CD14-positive monocyte (primary cell): Measurements from ENCODE around the gene TLCD1. TPM values are rescaled to one million over a fixed set of nuclear protein-coding genes. Genes with fewer than 3 reads are reported as not detected.

Experiments used
- DNase-seq, 3 donors: peaks; one replicate each; pipeline ENCODE4 v3.0.0-alpha.2; 2011 to 2022
- H2AFZ ChIP-seq: 2 replicates; pipeline ENCODE4 v1.6.0; 2012; ENCODE audit warnings: mild to moderate bottlenecking, low read depth, low read length, inconsistent platforms; ENCODE audit not compliant: insufficient read depth, poor library complexity, severe bottlenecking
- H3K27ac ChIP-seq, 2 donors: 1 replicate in 1 of 2; 2 replicates in 1 of 2; pipeline ENCODE4 v1.5.1; 2012 to 2013; ENCODE audit warnings: low read length in 2 of 2, control low read depth in 1 of 2, inconsistent platforms in 1 of 2, low read depth in 1 of 2, mild to moderate bottlenecking in 1 of 2
- H3K27me3 ChIP-seq, 2 donors: one replicate each; pipeline versions ENCODE4 v1.6.0 to v1.6.1; 2011 to 2013; ENCODE audit warnings: low read length in 2 of 2; ENCODE audit not compliant: control insufficient read depth in 2 of 2, insufficient read depth in 2 of 2
- H3K36me3 ChIP-seq, 2 donors: replicated peaks in 1 of 2; 1 replicate in 1 of 2; 2 replicates in 1 of 2; pipeline versions ENCODE4 v1.5.1 to v1.6.1; 2012 to 2013; ENCODE audit warnings: low read length in 2 of 2, control low read depth in 1 of 2, inconsistent platforms in 1 of 2, mild to moderate bottlenecking in 1 of 2; ENCODE audit not compliant: insufficient read depth in 2 of 2, control insufficient read depth in 1 of 2
- H3K4me1 ChIP-seq, 2 donors: 1 replicate in 1 of 2; 2 replicates in 1 of 2; pipeline versions ENCODE4 v1.5.1 to v1.6.1; 2012 to 2013; ENCODE audit warnings: low read length in 2 of 2, control low read depth in 1 of 2, inconsistent platforms in 1 of 2, mild to moderate bottlenecking in 1 of 2, moderate library complexity in 1 of 2; ENCODE audit not compliant: insufficient read depth in 2 of 2, control insufficient read depth in 1 of 2
- H3K4me2 ChIP-seq: replicated peaks from 2 replicates; pipeline ENCODE3; 2012; ENCODE audit warnings: low read length, moderate library complexity, mild to moderate bottlenecking; ENCODE audit not compliant: poor library complexity, severe bottlenecking; ENCODE audit errors: extremely low read depth
- H3K4me3 ChIP-seq, 3 experiments: fragments of 200-600 bp in 1 of 3; sonication (generic) in 1 of 3; replicated peaks in 1 of 3; 1 replicate in 2 of 3; 2 replicates in 1 of 3; pipeline ENCODE4 v1.5.1; 2011 to 2013; ENCODE audit warnings: low read length in 3 of 3, mild to moderate bottlenecking in 3 of 3, control low read depth in 2 of 3, low read depth in 2 of 3, inconsistent platforms in 1 of 3, moderate library complexity in 1 of 3
- H3K79me2 ChIP-seq: 2 replicates; pipeline ENCODE4 v1.6.0; 2012; ENCODE audit warnings: mild to moderate bottlenecking, control low read depth, inconsistent platforms, low read length, moderate library complexity; ENCODE audit not compliant: insufficient read depth
- H3K9ac ChIP-seq: 2 replicates; pipeline ENCODE4 v1.6.0; 2017; ENCODE audit warnings: low read length, mild to moderate bottlenecking; ENCODE audit not compliant: insufficient read depth, poor library complexity, severe bottlenecking
- H3K9me3 ChIP-seq, 2 donors: replicated peaks in 1 of 2; 1 replicate in 1 of 2; 2 replicates in 1 of 2; pipeline versions ENCODE4 v1.5.1 to v1.6.1; 2012 to 2013; ENCODE audit warnings: low read length in 2 of 2, control low read depth in 1 of 2; ENCODE audit not compliant: control insufficient read depth in 1 of 2, insufficient read depth in 1 of 2
- H4K20me1 ChIP-seq: 2 replicates; pipeline ENCODE4 v1.6.0; 2012; ENCODE audit warnings: mild to moderate bottlenecking, low read length, control low read depth, moderate library complexity; ENCODE audit not compliant: insufficient read depth
- H3K27ac Mint-ChIP-seq, 7 donors: one replicate each; pipeline ENCODE4 v1.8.0; 2020; ENCODE audit warnings: mild to moderate bottlenecking in 7 of 7, mixed read lengths in 7 of 7, moderate library complexity in 6 of 7, inconsistent platforms in 2 of 7
- H3K27me3 Mint-ChIP-seq, 3 donors: one replicate each; pipeline ENCODE4 v1.8.0; 2021 to 2022; ENCODE audit warnings: low read depth in 3 of 3, mild to moderate bottlenecking in 3 of 3, mixed read lengths in 3 of 3, moderate library complexity in 3 of 3, inconsistent platforms in 1 of 3
- H3K36me3 Mint-ChIP-seq, 2 donors: one replicate each; pipeline ENCODE4 v1.8.0; 2020; ENCODE audit warnings: mixed read lengths in 2 of 2, inconsistent platforms in 1 of 2, mild to moderate bottlenecking in 1 of 2
- H3K4me1 Mint-ChIP-seq: one replicate; pipeline ENCODE4 v1.8.0; 2020; ENCODE audit warnings: mild to moderate bottlenecking, mixed read lengths
- H3K4me3 Mint-ChIP-seq, 2 donors: one replicate each; pipeline ENCODE4 v1.8.0; 2020; ENCODE audit warnings: mild to moderate bottlenecking in 2 of 2, mixed read lengths in 2 of 2, moderate library complexity in 1 of 2
- H3K9me3 Mint-ChIP-seq, 7 donors: one replicate each; pipeline ENCODE4 v1.8.0; 2020 to 2022; ENCODE audit warnings: mixed read lengths in 7 of 7, mild to moderate bottlenecking in 6 of 7, moderate library complexity in 6 of 7, inconsistent platforms in 2 of 7
- WGBS: methylation state at CpG from one replicate; pipeline ENCODE4 v1.1.5; 2013; ENCODE audit warnings: missing lambda C conversion rate; ENCODE audit not compliant: insufficient coverage; 5-methylcytosine and 5-hydroxymethylcytosine counted together
- intact Hi-C, 2 donors: fragments of 100-400 bp; cut with micrococcal nuclease; formaldehyde crosslinking; loops; one replicate each; pipeline versions ENCODE4 v1.15.0 to v1.15.1; 2023
- polyA plus RNA-seq, 3 donors: library from polyadenylated mRNA; depleted of rRNA in 1 of 3; unstranded in 2 of 3; stranded (reverse) in 1 of 3; fragments of 300-500 nt in 2 of 3; fragments of >200 nt in 1 of 3; fragmentation: Illumina TruSeq in 2 of 3; gene quantifications; 1 replicate in 2 of 3; 2 replicates in 1 of 3; pipeline ENCODE4 v1.2.3, GENCODE V29; 2012 to 2021
- TF ChIP-seq, protein P1 (sequence below): fragments of 200-600 bp; IDR thresholded peaks from one replicate; pipeline ENCODE4 v1.8.0; 2022; ENCODE audit warnings: antibody characterized with exemption, mild to moderate bottlenecking

TLCD1 gene
- polyA plus RNA-seq, 3 donors, result 0.79 TPM; not detected in 2

DNA sequence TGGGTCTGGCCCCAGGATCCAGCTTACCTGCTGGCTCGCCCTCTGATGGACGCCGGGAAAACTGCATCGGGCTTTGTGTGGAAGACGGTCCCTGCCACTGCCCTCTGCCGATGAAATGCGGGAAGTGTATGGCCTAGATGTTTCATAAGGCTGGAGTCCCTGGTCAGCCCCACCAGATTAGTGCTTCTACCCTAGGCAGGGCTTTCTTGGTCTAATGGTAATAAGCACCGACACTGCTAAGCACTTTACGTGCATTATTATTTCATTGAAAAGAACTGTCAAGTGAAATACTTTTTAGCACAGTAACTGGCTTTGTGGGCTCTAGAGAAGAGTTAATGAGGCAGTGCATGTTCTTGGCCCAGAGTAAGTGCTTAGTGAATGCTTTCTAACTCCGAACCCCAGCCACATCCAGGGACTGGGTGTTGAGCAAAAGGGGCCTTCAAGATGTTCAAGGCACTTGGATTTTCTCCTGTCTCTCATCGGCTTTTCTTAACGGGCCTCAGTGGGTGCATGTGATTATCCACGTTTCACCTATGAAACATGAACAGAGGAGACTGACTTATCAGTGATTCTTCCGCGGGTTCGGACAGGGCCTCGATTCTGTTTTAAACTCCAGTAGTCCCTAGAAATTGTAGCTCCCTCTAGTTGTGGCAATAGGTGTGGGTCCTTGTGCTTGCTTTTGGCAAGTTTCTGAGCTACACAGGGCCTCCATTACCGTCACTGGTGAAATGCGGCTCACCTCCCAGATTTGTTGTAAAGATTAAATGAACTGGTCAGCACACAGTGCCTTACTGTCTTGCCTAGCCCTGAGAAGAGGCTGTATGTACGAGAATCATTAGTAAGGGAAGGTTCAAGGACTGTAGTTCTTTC, 24.4 kb upstream of the TLCD1 start:
- WGBS, result 48% methylated on average over 16 of the region's 20 CpGs

DNA sequence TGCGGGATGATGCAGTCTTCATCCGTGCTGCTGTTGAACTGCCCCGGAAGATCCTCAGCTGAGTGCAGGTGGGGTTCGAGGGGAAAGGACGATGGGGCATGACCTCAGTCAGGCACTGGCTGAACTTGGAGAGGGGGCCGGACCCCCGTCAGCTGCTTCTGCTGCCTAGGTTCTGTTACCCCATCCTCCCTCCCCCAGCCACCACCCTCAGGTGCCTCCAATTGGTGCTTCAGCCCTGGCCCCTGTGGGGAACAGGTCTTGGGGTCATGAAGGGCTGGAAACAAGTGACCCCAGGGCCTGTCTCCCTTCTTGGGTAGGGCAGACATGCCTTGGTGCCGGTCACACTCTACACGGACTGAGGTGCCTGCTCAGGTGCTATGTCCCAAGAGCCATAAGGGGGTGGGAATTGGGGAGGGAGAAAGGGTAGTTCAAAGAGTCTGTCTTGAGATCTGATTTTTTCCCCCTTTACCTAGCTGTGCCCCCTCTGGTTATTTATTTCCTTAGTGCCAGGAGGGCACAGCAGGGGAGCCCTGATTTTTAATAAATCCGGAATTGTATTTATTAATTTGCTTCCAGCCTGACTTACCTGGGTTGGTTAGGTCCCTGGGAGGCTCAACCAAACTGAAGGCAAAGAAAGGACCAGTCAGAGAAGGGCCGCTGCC, 23.6 kb upstream of the TLCD1 start:
- Histone ChIP-seq H3K27ac (no peak overlapping the region), H3K79me2 (no peaks in the 10 kb centered on the region), H3K4me2 (no peak overlapping the region), H3K4me1 (peaks cover 11 to 12% of the 10 kb centered on the region in 2 donors), H3K9me3 (no peaks in the 10 kb centered on the region), H3K27me3 (peaks cover 2 to 10% of the 10 kb centered on the region in 2 donors), H2AFZ (no peak overlapping the region), H4K20me1 (peaks cover 13% of the 10 kb centered on the region), H3K4me3 (no peak overlapping the region), H3K9ac (no peak overlapping the region), H3K36me3 (no peaks in the 10 kb centered on the region)
- peaks cover 10% of the 10 kb centered on the region for H3K4me1 Mint-ChIP-seq
- DNase-seq, result no peak
- H3K27ac Mint-ChIP-seq, result no peak overlapping the region
- H3K27me3 Mint-ChIP-seq, result peaks cover 5 to 20% (median 15%) of the 10 kb centered on the region in 3 donors
- H3K36me3 Mint-ChIP-seq, result peaks cover 7 to 8% of the 10 kb centered on the region in 2 donors
- no peak overlapping the region for H3K4me3 Mint-ChIP-seq
- peaks cover 0 to 5% (median 0%) of the 10 kb centered on the region in 7 donors for H3K9me3 Mint-ChIP-seq
- intact Hi-C loops, result loop anchor here (1.0 to 10.0 kb wide), 3 partner anchors 22 to 205 kb away; partner anchors contain the start of genes PHF12 (in 1 of the 2) and TLCD1 (in 1 of the 2)
- TF ChIP-seq, protein P1, sequence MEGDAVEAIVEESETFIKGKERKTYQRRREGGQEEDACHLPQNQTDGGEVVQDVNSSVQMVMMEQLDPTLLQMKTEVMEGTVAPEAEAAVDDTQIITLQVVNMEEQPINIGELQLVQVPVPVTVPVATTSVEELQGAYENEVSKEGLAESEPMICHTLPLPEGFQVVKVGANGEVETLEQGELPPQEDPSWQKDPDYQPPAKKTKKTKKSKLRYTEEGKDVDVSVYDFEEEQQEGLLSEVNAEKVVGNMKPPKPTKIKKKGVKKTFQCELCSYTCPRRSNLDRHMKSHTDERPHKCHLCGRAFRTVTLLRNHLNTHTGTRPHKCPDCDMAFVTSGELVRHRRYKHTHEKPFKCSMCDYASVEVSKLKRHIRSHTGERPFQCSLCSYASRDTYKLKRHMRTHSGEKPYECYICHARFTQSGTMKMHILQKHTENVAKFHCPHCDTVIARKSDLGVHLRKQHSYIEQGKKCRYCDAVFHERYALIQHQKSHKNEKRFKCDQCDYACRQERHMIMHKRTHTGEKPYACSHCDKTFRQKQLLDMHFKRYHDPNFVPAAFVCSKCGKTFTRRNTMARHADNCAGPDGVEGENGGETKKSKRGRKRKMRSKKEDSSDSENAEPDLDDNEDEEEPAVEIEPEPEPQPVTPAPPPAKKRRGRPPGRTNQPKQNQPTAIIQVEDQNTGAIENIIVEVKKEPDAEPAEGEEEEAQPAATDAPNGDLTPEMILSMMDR, result no peak
- WGBS, result 66% methylated on average over 7 of the region's 11 CpGs

More for the DNA sequence above, 24.4 kb upstream of the TLCD1 start:
- H3K36me3 ChIP-seq, result no peaks in the 10 kb centered on the region
- peaks cover 8% of the 10 kb centered on the region for H4K20me1 ChIP-seq
- Mint-ChIP-seq H3K4me1 (peaks cover 3% of the 10 kb centered on the region), H3K27me3 (peaks cover 2 to 12% (median 12%) of the 10 kb centered on the region in 3 donors), H3K9me3 (no peaks in the 10 kb centered on the region), H3K4me3 (no peak overlapping the region), H3K36me3 (peaks cover 6 to 7% of the 10 kb centered on the region in 2 donors), H3K27ac (no peak overlapping the region)
- no peak overlapping the region for H2AFZ ChIP-seq
- no peak overlapping the region for H3K9ac ChIP-seq
- no peak overlapping the region for H3K4me2 ChIP-seq
- H3K79me2 ChIP-seq, result no peaks in the 10 kb centered on the region
- H3K9me3 ChIP-seq, result no peaks in the 10 kb centered on the region
- DNase-seq, result peak; percentile 84 to 91 (median 89)
- H3K27me3 ChIP-seq, result peaks cover 0 to 3% of the 10 kb centered on the region in 2 donors
- TF ChIP-seq, protein P1, result peak; percentile 99
- H3K4me3 ChIP-seq, result no peak overlapping the region
- peaks cover 3 to 5% of the 10 kb centered on the region in 2 donors for H3K4me1 ChIP-seq
- no peak overlapping the region for H3K27ac ChIP-seq
- intact Hi-C loops, result loop anchor here (1.0 kb wide), 2 partner anchors 23 to 24 kb away; partner anchors contain the start of gene TLCD1 (in 1 of the 2)
